ENCODE measurements around the gene CHAF1B. TPM values are rescaled to one million over a fixed set of nuclear protein-coding genes. Genes with fewer than 3 reads are reported as not detected.

The CHAF1B gene
- total RNA-seq, 1 experiment from 2014 or later, result 8.0 TPM

GRCh38 chr21:36427502-36427901 is 42.3 kb downstream of the CHAF1B start:
- no peak for DNase-seq (ENCODE audit: low spot score)

GRCh38 chr21:36428761-36429432 is 43.7 kb downstream of the CHAF1B start:
- DNase-seq (ENCODE audit: low spot score), result no peak

GRCh38 chr21:36429947-36430546 is 44.9 kb downstream of the CHAF1B start:
- DNase-seq (ENCODE audit: low spot score), result peak; percentile 79

GRCh38 chr21:36430841-36431240 is 45.6 kb downstream of the CHAF1B start:
- no peak for DNase-seq (ENCODE audit: low spot score)

- DNase-seq (ENCODE audit: low spot score), result no peak
Observed at GRCh38 chr21:36431252-36431651, 46.1 kb downstream of the CHAF1B start.

GRCh38 chr21:36433059-36433709 is 48.0 kb downstream of the CHAF1B start:
- DNase-seq (ENCODE audit: low spot score), result no peak

- DNase-seq (ENCODE audit: low spot score), result no peak
Observed at GRCh38 chr21:36434144-36434543, 49.0 kb downstream of the CHAF1B start.

GRCh38 chr21:36436829-36437744 is 51.9 kb downstream of the CHAF1B start:
- no peak for DNase-seq (ENCODE audit: low spot score)

GRCh38 chr21:36437745-36438128 is 52.5 kb downstream of the CHAF1B start:
- no peak for DNase-seq (ENCODE audit: low spot score)

- no peak for DNase-seq (ENCODE audit: low spot score)
Observed at GRCh38 chr21:36441715-36442114, 56.5 kb downstream of the CHAF1B start.

- no peak for DNase-seq (ENCODE audit: low spot score)
Observed at GRCh38 chr21:36446301-36446700, 61.1 kb downstream of the CHAF1B start.

- no peak for DNase-seq (ENCODE audit: low spot score)
Observed at GRCh38 chr21:36450511-36450910, 65.3 kb downstream of the CHAF1B start.

- DNase-seq (ENCODE audit: low spot score), result no peak
Observed at GRCh38 chr21:36451506-36451905, 66.3 kb downstream of the CHAF1B start.

GRCh38 chr21:36452281-36452825 is 67.2 kb downstream of the CHAF1B start:
- DNase-seq (ENCODE audit: low spot score), result no peak

GRCh38 chr21:36454093-36454531 is 68.9 kb downstream of the CHAF1B start:
- no peak for DNase-seq (ENCODE audit: low spot score)

- DNase-seq (ENCODE audit: low spot score), result no peak
Observed at GRCh38 chr21:36454706-36455105, 69.5 kb downstream of the CHAF1B start.

GRCh38 chr21:36456729-36457414 is 71.7 kb downstream of the CHAF1B start:
- no peak for DNase-seq (ENCODE audit: low spot score)

GRCh38 chr21:36459098-36459497 is 73.9 kb downstream of the CHAF1B start:
- DNase-seq (ENCODE audit: low spot score), result no peak

- no peak for DNase-seq (ENCODE audit: low spot score)
Observed at GRCh38 chr21:36460866-36461265, 75.7 kb downstream of the CHAF1B start.

- DNase-seq (ENCODE audit: low spot score), result no peak
Observed at GRCh38 chr21:36461277-36461917, 76.2 kb downstream of the CHAF1B start.

Measured in HT-29 (cell line).